ENCODE data around the gene OOSP3. TPM values are rescaled to one million over a fixed set of nuclear protein-coding genes. Genes with fewer than 3 reads are reported as not detected.

Gene OOSP3
- total RNA-seq, 1 experiment from 2014 or later, result not detected

- H3K9me3 ChIP-seq (ENCODE audit: low read depth, low read length, poor library complexity, severe bottlenecking), result no peaks in the 10 kb centered on the region
- peaks cover 10% of the 10 kb centered on the region for H3K27me3 ChIP-seq (replicated peaks; ENCODE audit: insufficient read depth, low read depth, low read length, poor library complexity)
- no TSS peak for BruUV-seq (replicated peaks)
- POLR2A ChIA-PET (ENCODE audit: low non-redundant PET), result no interaction called here
- intact Hi-C loops (cut with micrococcal nuclease; ENCODE audit: unreplicated experiment), result no loop called here
- peaks cover 18% of the 10 kb centered on the region for H3K4me1 ChIP-seq (ENCODE audit: insufficient read depth, low read length, poor library complexity, severe bottlenecking)
- H3K4me3 ChIP-seq (ENCODE audit: low read depth, low read length, poor library complexity, severe bottlenecking), result no peak overlapping the region
- CTCF ChIA-PET, result no interaction called here
- DNase-seq (ENCODE audit: low spot score), result no peak
- H3K36me3 ChIP-seq (ENCODE audit: insufficient read depth, low read length, poor library complexity, severe bottlenecking), result no peaks in the 10 kb centered on the region
- TF ChIP-seq CTCF (conservative IDR thresholded peaks at IDR 0.05; ENCODE audit: low read depth, low read length), result no peak
- TF ChIP-seq EZH2 (IDR thresholded peaks at IDR 0.05; ENCODE audit: borderline replicate concordance, low read depth, low read length, poor library complexity, severe bottlenecking), result no peak
- no peak overlapping the region for H3K27ac ChIP-seq (ENCODE audit: low read depth, low read length, poor library complexity, severe bottlenecking)
Measured at GRCh38 chr11:59898046-59898445, 19.5 kb downstream of the OOSP3 start.

- ChIA-PET POLR2A (ENCODE audit: low non-redundant PET) (no interaction called here), CTCF (no interaction called here)
- TF ChIP-seq EZH2 (IDR thresholded peaks at IDR 0.05; ENCODE audit: borderline replicate concordance, low read depth, low read length, poor library complexity, severe bottlenecking) (no peak), CTCF (conservative IDR thresholded peaks at IDR 0.05; ENCODE audit: low read depth, low read length) (no peak)
- BruUV-seq (replicated peaks), result no TSS peak
- no peak overlapping the region for H3K4me3 ChIP-seq (ENCODE audit: low read depth, low read length, poor library complexity, severe bottlenecking)
- no peak overlapping the region for H3K27ac ChIP-seq (ENCODE audit: low read depth, low read length, poor library complexity, severe bottlenecking)
- H3K36me3 ChIP-seq (ENCODE audit: insufficient read depth, low read length, poor library complexity, severe bottlenecking), result no peaks in the 10 kb centered on the region
- H3K9me3 ChIP-seq (ENCODE audit: low read depth, low read length, poor library complexity, severe bottlenecking), result no peaks in the 10 kb centered on the region
- H3K4me1 ChIP-seq (ENCODE audit: insufficient read depth, low read length, poor library complexity, severe bottlenecking), result peaks cover 18% of the 10 kb centered on the region
- H3K27me3 ChIP-seq (replicated peaks; ENCODE audit: insufficient read depth, low read depth, low read length, poor library complexity), result peaks cover 10% of the 10 kb centered on the region
- intact Hi-C loops (cut with micrococcal nuclease; ENCODE audit: unreplicated experiment), result no loop called here
- no peak for DNase-seq (ENCODE audit: low spot score)
Measured at GRCh38 chr11:59898650-59899049, 20.1 kb downstream of the OOSP3 start.

DNA sequence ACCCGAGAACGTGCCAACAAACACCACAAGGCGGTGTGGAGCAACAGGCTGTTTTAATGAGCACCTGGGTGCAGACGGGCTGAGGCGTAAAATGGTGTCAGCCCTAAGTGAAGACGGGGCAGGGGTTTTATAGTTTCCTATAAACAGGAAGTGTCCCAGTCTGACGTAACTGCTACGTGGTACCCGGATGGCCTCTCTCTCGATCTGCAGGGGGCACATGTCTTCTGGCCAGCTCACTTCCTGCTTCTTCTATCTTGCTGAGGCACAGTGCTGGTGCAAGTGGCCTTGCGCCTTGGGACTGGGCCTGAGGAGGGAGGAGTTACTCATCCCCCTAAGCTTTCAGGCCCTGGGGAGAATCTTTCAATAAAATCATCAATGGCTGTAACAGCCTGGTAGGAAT is 20.9 kb downstream of the OOSP3 start:
- ChIA-PET CTCF (no interaction called here), POLR2A (ENCODE audit: low non-redundant PET) (no interaction called here)
- no peaks in the 10 kb centered on the region for H3K36me3 ChIP-seq (ENCODE audit: insufficient read depth, low read length, poor library complexity, severe bottlenecking)
- peak; percentile 66 for DNase-seq (ENCODE audit: low spot score)
- H3K4me3 ChIP-seq (ENCODE audit: low read depth, low read length, poor library complexity, severe bottlenecking), result no peak overlapping the region
- H3K27ac ChIP-seq (ENCODE audit: low read depth, low read length, poor library complexity, severe bottlenecking), result no peak overlapping the region
- peaks cover 7% of the 10 kb centered on the region for H3K27me3 ChIP-seq (replicated peaks; ENCODE audit: insufficient read depth, low read depth, low read length, poor library complexity)
- H3K4me1 ChIP-seq (ENCODE audit: insufficient read depth, low read length, poor library complexity, severe bottlenecking), result peaks cover 18% of the 10 kb centered on the region
- intact Hi-C loops (cut with micrococcal nuclease; ENCODE audit: unreplicated experiment), result no loop called here
- BruUV-seq (replicated peaks), result no TSS peak
- TF ChIP-seq EZH2 (IDR thresholded peaks at IDR 0.05; ENCODE audit: borderline replicate concordance, low read depth, low read length, poor library complexity, severe bottlenecking), result no peak
- no peak for TF ChIP-seq CTCF (conservative IDR thresholded peaks at IDR 0.05; ENCODE audit: low read depth, low read length)
- no peaks in the 10 kb centered on the region for H3K9me3 ChIP-seq (ENCODE audit: low read depth, low read length, poor library complexity, severe bottlenecking)

Measured in A673 (cell line).